ENCODE measurements around the gene SLC6A8. TPM values are rescaled to one million over a fixed set of nuclear protein-coding genes. Genes with fewer than 3 reads are reported as not detected.

The SLC6A8 gene
- total and polyA plus RNA-seq, 7 experiments from 2014 or later: 0.10 to 2.6 (median 0.74) TPM; not detected in 1

DNA sequence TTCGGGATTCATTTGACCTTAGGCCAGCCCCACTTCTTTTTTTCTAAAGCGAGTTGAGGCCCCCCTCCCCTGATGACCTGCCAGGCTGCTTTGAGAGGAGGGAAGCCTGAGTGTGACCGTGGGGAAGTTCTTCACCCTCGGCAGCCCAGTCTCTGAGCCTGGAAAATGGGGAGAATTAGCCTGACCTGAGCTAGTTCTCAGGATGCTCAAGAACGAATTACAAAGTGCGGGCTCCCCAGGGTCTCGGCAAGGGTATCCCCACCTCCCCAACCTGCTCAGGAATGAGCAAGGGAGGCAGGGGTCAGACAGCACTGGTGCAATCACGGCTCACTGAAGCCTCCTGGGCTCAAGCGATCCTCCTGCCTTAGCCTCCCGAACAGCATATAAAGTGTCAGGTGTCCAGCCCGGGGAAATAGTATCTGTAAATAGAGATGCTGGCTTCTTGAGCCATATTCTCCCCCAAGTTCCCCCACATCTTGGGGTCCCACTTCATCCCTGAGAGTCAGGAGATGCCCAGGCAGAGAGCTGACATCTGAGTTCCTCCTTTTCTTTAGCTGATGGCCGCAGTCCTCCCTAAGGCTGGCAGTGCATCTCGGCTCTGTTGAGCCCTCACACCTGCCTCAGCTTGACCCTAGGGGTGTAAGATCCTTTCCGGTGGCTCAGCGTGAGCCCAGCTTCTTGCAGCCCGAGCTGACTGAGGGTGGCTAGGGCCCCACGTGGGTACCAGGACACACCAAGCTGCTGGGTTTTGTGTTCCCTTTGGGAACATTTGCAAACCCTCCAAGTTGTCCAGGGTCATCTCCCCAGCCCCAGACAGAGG, 39.2 kb upstream of the SLC6A8 start:
- Histone ChIP-seq H3K4me3 (ENCODE audit: low read length) (no peak overlapping the region), H3K9me3 (ENCODE audit: control insufficient read depth in 2 of 3, low read length in 3 of 3) (no peaks in the 10 kb centered on the region), H3K27ac (ENCODE audit: low read depth, low read length) (no peak overlapping the region), H3K36me3 (ENCODE audit: control insufficient read depth in 2 of 3, insufficient read depth in 3 of 3, low read length in 3 of 3) (no peaks in the 10 kb centered on the region), H3K4me1 (ENCODE audit: control insufficient read depth in 2 of 2, insufficient read depth in 2 of 2, low read length in 2 of 2) (peaks cover 0 to 4% of the 10 kb centered on the region in 2 donors), H3K27me3 (ENCODE audit: control insufficient read depth in 2 of 2, insufficient read depth in 2 of 2, low read length in 2 of 2) (peaks cover 0 to 4% of the 10 kb centered on the region in 2 donors)
- ChIA-PET POLR2A (no interaction called here), CTCF (interaction anchor here (0.8 to 1.5 kb wide), 5 partner anchors 42 to 95 kb away, joined by 3 to 5 read pairs (median 4); no protein-coding TSS in a partner anchor)
- H3K36me3 Mint-ChIP-seq: no peaks in the 10 kb centered on the region
- no peak for DNase-seq
- peaks cover 0 to 6% (median 0%) of the 10 kb centered on the region in 7 donors for H3K4me1 Mint-ChIP-seq
- peak overlapping the region in 4 of 10 donors; percentile 4 to 64 (median 36) for H3K4me3 Mint-ChIP-seq
- no peak overlapping the region for H3K27ac Mint-ChIP-seq
- intact Hi-C loops (cut with micrococcal nuclease): loop anchor here (1.0 to 5.0 kb wide), 6 partner anchors 36 to 111 kb away; no protein-coding TSS in a partner anchor
- H3K27me3 Mint-ChIP-seq: peaks cover 0 to 38% (median 5%) of the 10 kb centered on the region in 5 donors
- peaks cover 0 to 2% (median 0%) of the 10 kb centered on the region in 11 donors for H3K9me3 Mint-ChIP-seq
- no peak for ATAC-seq

- H3K36me3 ChIP-seq (ENCODE audit: control insufficient read depth in 2 of 3, insufficient read depth in 3 of 3, low read length in 3 of 3): no peaks in the 10 kb centered on the region
- ATAC-seq (peak; percentile 83), DNase-seq (peak in 4 of 9 donors; percentile 19 to 33 (median 30))
- no peaks in the 10 kb centered on the region for H3K4me1 ChIP-seq (ENCODE audit: control insufficient read depth in 2 of 2, insufficient read depth in 2 of 2, low read length in 2 of 2)
- H3K27me3 ChIP-seq (ENCODE audit: control insufficient read depth in 2 of 2, insufficient read depth in 2 of 2, low read length in 2 of 2): peaks cover 0 to 4% of the 10 kb centered on the region in 2 donors
- ChIA-PET POLR2A (no interaction called here), CTCF (interaction anchor here (0.8 to 1.5 kb wide), 3 partner anchors 42 to 49 kb away, joined by 3 to 4 read pairs (median 4); no protein-coding TSS in a partner anchor)
- H3K4me3 ChIP-seq (ENCODE audit: low read length): no peak overlapping the region
- Mint-ChIP-seq H3K4me3 (peak overlapping the region in 1 of 10 donors; percentile 51), H3K36me3 (no peaks in the 10 kb centered on the region), H3K9me3 (peaks cover 0 to 9% (median 0%) of the 10 kb centered on the region in 11 donors), H3K27me3 (peaks cover 0 to 36% (median 5%) of the 10 kb centered on the region in 5 donors), H3K4me1 (peaks cover 0 to 4% (median 0%) of the 10 kb centered on the region in 7 donors), H3K27ac (no peak overlapping the region)
- H3K27ac ChIP-seq (ENCODE audit: low read depth, low read length): no peak overlapping the region
- intact Hi-C loops (cut with micrococcal nuclease): loop anchor here (1.0 to 5.0 kb wide), 6 partner anchors 37 to 112 kb away; no protein-coding TSS in a partner anchor
- H3K9me3 ChIP-seq (ENCODE audit: control insufficient read depth in 2 of 3, low read length in 3 of 3): no peaks in the 10 kb centered on the region
Measured at GRCh38 chrX:153649178-153649914, 38.4 kb upstream of the SLC6A8 start.

DNA sequence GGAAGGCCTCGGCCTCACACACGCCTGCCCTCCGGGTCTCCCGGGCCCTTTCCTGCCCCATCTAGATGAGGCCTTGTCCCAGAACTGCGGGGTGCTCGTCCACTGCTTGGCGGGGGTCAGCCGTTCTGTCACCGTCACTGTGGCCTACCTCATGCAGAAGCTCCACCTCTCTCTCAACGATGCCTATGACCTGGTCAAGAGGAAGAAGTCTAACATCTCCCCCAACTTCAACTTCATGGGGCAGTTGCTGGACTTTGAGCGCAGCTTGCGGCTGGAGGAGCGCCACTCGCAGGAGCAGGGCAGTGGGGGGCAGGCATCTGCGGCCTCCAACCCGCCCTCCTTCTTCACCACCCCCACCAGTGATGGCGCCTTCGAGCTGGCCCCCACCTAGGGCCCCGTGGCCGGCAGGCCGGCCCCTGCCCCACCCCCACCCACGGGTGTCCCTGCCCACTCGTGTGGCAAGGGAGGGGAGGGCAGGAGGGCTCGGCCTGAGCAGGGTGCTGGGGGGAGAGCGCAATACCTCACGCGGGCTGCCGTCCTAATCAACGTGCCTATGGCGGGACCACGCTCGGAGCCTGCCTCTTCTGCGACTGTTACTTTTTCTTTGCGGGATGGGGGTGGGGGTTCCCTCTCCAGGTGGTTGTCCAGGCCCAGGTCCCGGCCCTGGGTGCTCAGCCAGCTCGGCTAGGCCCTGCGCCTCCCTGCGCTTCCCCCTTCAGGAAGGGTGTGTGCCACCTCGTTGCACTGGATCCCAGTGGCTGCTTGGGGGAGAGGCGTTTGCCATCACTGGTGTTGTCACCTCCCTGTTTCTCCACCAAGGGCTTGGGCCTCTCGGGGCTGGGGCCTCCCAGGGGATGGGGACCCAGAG, 37.6 kb upstream of the SLC6A8 start:
- Histone ChIP-seq H3K27ac (ENCODE audit: low read depth, low read length) (no peak overlapping the region), H3K27me3 (ENCODE audit: control insufficient read depth in 2 of 2, insufficient read depth in 2 of 2, low read length in 2 of 2) (peaks cover 0 to 4% of the 10 kb centered on the region in 2 donors), H3K4me3 (ENCODE audit: low read length) (no peak overlapping the region), H3K36me3 (ENCODE audit: control insufficient read depth in 2 of 3, insufficient read depth in 3 of 3, low read length in 3 of 3) (no peaks in the 10 kb centered on the region), H3K4me1 (ENCODE audit: control insufficient read depth in 2 of 2, insufficient read depth in 2 of 2, low read length in 2 of 2) (no peaks in the 10 kb centered on the region), H3K9me3 (ENCODE audit: control insufficient read depth in 2 of 3, low read length in 3 of 3) (no peaks in the 10 kb centered on the region)
- POLR2A ChIA-PET: no interaction called here
- peaks cover 0 to 9% (median 0%) of the 10 kb centered on the region in 11 donors for H3K9me3 Mint-ChIP-seq
- H3K27me3 Mint-ChIP-seq: peaks cover 0 to 29% (median 5%) of the 10 kb centered on the region in 5 donors
- CTCF ChIA-PET: interaction anchor here (0.6 to 0.7 kb wide), 2 partner anchors 412 to 708 kb away, joined by 3 to 4 read pairs; no protein-coding TSS in a partner anchor
- intact Hi-C loops (cut with micrococcal nuclease): loop anchor here (1.0 to 5.0 kb wide), 6 partner anchors 38 to 113 kb away; no protein-coding TSS in a partner anchor
- H3K36me3 Mint-ChIP-seq: no peaks in the 10 kb centered on the region
- no peak for DNase-seq
- peaks cover 0 to 4% (median 0%) of the 10 kb centered on the region in 7 donors for H3K4me1 Mint-ChIP-seq
- no peak for ATAC-seq
- H3K4me3 Mint-ChIP-seq: no peak overlapping the region
- no peak overlapping the region for H3K27ac Mint-ChIP-seq

GRCh38 chrX:153650959-153651358, 36.8 kb upstream of the SLC6A8 start:
- intact Hi-C loops (cut with micrococcal nuclease): no loop called here
- no peak for DNase-seq
- ChIA-PET CTCF (interaction anchor here (0.7 kb wide), 1 partner anchor 709 kb away, joined by 3 read pairs; no protein-coding TSS in a partner anchor), POLR2A (no interaction called here)
- no peaks in the 10 kb centered on the region for H3K4me1 ChIP-seq (ENCODE audit: control insufficient read depth in 2 of 2, insufficient read depth in 2 of 2, low read length in 2 of 2)
- H3K4me3 Mint-ChIP-seq: no peak overlapping the region
- H3K9me3 ChIP-seq (ENCODE audit: control insufficient read depth in 2 of 3, low read length in 3 of 3): no peaks in the 10 kb centered on the region
- H3K27ac Mint-ChIP-seq: no peak overlapping the region
- peaks cover 0 to 4% of the 10 kb centered on the region in 2 donors for H3K27me3 ChIP-seq (ENCODE audit: control insufficient read depth in 2 of 2, insufficient read depth in 2 of 2, low read length in 2 of 2)
- peaks cover 0 to 9% (median 0%) of the 10 kb centered on the region in 11 donors for H3K9me3 Mint-ChIP-seq
- no peak overlapping the region for H3K4me3 ChIP-seq (ENCODE audit: low read length)
- no peaks in the 10 kb centered on the region for H3K36me3 ChIP-seq (ENCODE audit: control insufficient read depth in 2 of 3, insufficient read depth in 3 of 3, low read length in 3 of 3)
- H3K4me1 Mint-ChIP-seq: peaks cover 0 to 4% (median 0%) of the 10 kb centered on the region in 7 donors
- ATAC-seq: no peak
- no peak overlapping the region for H3K27ac ChIP-seq (ENCODE audit: low read depth, low read length)
- no peaks in the 10 kb centered on the region for H3K36me3 Mint-ChIP-seq
- H3K27me3 Mint-ChIP-seq: peaks cover 0 to 21% (median 0%) of the 10 kb centered on the region in 5 donors

DNA sequence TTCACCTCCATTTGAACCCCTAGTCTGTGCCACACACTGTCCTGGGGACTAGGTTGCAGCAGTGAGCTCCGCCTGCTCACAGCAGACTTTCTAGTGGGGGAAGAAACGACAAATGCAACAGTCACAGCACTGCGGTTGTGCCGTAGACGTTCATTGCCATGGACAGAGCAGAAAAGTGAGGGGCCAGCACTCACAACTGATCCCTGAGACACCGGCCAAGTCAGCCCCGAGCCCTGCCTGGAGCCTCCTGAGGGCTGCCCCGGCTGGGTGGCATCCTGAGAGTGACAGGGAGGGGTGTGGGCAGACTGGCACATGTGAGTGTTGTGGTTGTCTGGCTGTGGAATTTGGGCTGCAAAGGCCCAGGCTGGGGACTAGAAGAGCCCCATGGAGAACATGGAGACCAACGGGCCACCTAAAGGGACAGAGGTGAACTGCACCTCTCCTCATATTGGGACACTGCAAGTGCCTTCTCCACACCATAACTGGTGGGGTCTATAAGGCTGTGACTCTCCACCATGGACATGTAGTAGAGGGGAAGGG, 36.1 kb upstream of the SLC6A8 start:
- H3K27ac ChIP-seq (ENCODE audit: low read depth, low read length): no peak overlapping the region
- Mint-ChIP-seq H3K36me3 (no peaks in the 10 kb centered on the region), H3K27me3 (peaks cover 0 to 17% (median 0%) of the 10 kb centered on the region in 5 donors), H3K9me3 (peaks cover 0 to 9% (median 0%) of the 10 kb centered on the region in 11 donors), H3K4me1 (no peaks in the 10 kb centered on the region), H3K27ac (no peak overlapping the region), H3K4me3 (no peak overlapping the region)
- no peak for DNase-seq
- CTCF ChIA-PET: no interaction called here
- intact Hi-C loops (cut with micrococcal nuclease): no loop called here
- no peaks in the 10 kb centered on the region for H3K4me1 ChIP-seq (ENCODE audit: control insufficient read depth in 2 of 2, insufficient read depth in 2 of 2, low read length in 2 of 2)
- H3K9me3 ChIP-seq (ENCODE audit: control insufficient read depth in 2 of 3, low read length in 3 of 3): no peaks in the 10 kb centered on the region
- no peaks in the 10 kb centered on the region for H3K36me3 ChIP-seq (ENCODE audit: control insufficient read depth in 2 of 3, insufficient read depth in 3 of 3, low read length in 3 of 3)
- H3K4me3 ChIP-seq (ENCODE audit: low read length): no peak overlapping the region
- ATAC-seq: no peak
- POLR2A ChIA-PET: no interaction called here
- H3K27me3 ChIP-seq (ENCODE audit: control insufficient read depth in 2 of 2, insufficient read depth in 2 of 2, low read length in 2 of 2): peaks cover 0 to 1% of the 10 kb centered on the region in 2 donors
